ENCODE measurements around the gene PLD3. TPM values are rescaled to one million over a fixed set of nuclear protein-coding genes. Genes with fewer than 3 reads are reported as not detected.

Gene PLD3
- total and polyA plus RNA-seq, 2 experiments from 2014 or later, result 181 to 490 TPM

GRCh38 chr19:40342644-40343311, 5.7 kb upstream of the PLD3 start (continued):
- TF ChIP-seq ZNF462 (CRISPR knock-in tag; IDR thresholded peaks at IDR 0.05), result no peak
- no peak for TF ChIP-seq ZNF331 (CRISPR knock-in tag; IDR thresholded peaks at IDR 0.05; ENCODE audit: low read depth)
- TF ChIP-seq EZH2 (IDR thresholded peaks at IDR 0.05; ENCODE audit: low read depth, unreplicated experiment), result no peak
- TF ChIP-seq REST (IDR thresholded peaks at IDR 0.05; ENCODE audit: unreplicated experiment), result no peak
- TF ChIP-seq ZNF114 (CRISPR knock-in tag; IDR thresholded peaks at IDR 0.05), result no peak
- no peak for TF ChIP-seq ETS1 (IDR thresholded peaks at IDR 0.05)
- TF ChIP-seq JUNB (IDR thresholded peaks at IDR 0.05; ENCODE audit: unreplicated experiment), result no peak
- no peak for TF ChIP-seq EZH2phosphoT487 (IDR thresholded peaks at IDR 0.05; ENCODE audit: unreplicated experiment)
